Amygdala (tissue), 56 donors: ENCODE results near the gene MAP2K2.

Experiments
- DNase-seq, 56 donors: peaks; one replicate each; lab custom pipeline; 2025; lab: John Stamatoyannopoulos, UW

The MAP2K2 gene

DNA sequence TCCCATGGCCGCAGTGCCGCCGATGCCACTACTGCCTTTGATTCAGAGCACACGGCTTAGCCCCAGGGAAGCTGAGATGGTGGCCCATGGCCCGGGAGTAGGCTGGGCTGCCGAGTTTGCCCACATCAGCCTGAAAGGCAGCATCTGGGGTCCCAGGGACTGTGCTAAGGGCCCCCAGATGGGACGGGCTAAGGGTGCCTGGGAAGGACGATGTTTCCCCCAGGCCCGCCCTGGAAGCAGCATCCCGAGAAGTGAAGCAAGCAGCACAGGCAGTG, 22.5 kb downstream of the MAP2K2 start:
- DNase-seq = no peak

DNA sequence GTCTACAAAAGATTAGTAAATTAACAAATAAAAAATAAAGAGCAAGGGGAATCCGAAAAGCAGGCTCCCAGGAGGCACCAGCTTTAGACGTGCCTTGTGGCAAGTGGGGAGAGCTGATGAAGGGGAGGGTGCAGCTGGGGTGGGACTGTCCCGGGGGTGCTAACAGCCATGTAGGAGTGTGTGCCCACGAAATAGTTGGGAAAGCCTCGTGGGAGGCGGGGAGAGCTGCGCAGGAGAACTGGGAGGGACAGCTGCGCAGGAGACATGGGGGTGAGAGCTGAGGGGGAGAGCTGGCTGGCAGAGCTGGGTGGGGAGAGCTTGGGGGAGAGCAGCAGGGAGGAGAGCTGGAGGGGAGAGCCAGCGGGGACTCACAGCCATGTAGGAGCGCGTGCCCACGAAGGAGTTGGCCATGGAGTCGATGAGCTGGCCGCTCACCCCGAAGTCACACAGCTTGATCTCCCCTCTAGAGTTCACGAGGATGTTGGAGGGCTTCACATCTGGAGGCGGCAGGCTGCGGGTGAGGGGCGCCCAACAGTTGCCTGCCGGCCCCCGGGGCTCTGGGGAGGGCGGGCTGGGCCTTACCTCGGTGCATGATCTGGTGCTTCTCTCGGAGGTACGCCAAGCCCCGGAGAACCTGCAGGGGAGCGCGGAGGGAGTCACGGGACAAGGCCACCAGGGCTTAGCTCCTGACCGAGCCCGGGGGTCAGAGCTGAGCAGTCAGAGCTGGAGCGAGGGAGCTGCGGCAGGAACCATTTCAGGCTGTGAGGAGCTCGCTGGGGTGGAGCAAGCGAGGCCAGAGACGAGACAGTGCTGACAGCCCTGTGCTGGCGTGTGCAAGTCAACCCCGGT, 23.1 kb downstream of the MAP2K2 start:
- DNase-seq = no peak

DNA sequence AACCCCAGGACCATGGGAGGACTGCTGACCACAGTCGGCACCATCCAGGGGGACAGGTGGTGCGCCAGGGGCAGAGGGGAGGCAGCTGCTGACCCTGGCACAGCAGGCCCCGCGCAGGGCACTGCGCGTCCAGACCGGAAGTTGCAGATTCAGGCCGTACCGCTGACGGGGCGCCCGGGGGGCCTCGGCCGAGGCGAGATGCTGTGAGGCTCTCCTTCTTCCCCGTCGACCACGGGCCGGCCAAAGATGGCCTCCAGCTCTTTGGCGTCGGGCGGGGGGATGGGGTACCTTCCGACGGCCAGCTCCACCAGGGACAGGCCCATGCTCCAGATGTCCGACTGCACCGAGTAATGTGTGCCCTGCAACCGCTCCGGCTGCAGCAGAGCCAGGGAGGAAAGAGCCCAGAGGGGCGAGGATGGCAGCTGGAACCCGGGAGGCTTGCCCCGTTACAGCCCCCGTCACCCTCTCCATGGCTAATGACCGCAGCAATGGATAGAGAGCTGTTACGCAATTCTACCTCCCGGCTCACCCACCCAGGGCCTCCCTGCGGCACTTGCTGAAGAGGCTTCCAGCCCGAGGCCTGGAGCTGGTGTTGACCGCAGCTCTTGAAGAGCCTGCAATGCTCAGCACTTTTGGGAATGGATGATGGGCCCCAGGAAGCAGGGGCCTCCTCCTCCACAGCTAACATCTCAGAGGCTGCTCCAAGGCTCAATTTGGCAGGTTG, 24.7 kb downstream of the MAP2K2 start:
- no peak for DNase-seq

DNA sequence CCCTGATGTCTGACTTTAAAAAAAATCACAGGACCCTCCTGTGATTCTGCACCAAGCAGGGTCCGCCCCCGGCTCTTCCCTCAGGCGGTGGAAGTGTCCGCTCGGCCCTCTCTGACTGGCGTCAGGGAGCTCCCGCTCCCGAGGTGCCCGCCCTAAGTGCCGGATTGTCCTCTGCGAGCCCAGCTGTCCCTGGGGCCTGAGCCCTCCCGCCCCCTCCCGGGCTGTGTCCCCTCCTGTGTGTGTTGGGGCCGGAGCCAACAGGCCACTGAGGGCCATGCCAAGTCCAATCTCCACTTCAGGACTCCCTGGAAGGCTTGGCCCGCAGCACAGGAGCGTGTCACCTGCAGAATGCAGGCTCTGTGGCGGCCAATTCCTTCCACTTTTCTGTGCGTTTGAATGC, 25.4 kb downstream of the MAP2K2 start:
- DNase-seq = peak in 33 of 56 donors; percentile 3 to 69 (median 39)

DNA sequence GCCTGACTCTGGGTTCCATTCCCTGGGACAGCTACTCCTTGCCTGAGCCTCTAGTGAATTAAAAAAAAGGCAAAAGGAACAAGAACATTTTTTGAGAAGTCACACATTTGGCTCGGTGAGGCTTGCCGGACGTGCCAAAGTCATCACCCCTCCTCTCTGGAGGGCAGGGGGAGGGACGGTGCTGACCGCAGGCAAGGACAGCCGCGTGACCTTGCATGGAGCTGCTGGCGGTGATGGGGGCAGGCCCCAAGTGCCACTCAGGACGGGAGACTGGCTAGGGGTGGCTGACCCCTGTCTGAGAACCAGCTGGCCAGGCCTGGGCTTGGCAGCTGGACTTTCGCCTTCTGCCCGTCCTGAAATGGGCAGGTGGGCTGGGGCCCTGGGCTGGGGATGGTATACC, 26.4 kb downstream of the MAP2K2 start:
- peak in 2 of 56 donors; percentile 13 to 22 for DNase-seq

DNA sequence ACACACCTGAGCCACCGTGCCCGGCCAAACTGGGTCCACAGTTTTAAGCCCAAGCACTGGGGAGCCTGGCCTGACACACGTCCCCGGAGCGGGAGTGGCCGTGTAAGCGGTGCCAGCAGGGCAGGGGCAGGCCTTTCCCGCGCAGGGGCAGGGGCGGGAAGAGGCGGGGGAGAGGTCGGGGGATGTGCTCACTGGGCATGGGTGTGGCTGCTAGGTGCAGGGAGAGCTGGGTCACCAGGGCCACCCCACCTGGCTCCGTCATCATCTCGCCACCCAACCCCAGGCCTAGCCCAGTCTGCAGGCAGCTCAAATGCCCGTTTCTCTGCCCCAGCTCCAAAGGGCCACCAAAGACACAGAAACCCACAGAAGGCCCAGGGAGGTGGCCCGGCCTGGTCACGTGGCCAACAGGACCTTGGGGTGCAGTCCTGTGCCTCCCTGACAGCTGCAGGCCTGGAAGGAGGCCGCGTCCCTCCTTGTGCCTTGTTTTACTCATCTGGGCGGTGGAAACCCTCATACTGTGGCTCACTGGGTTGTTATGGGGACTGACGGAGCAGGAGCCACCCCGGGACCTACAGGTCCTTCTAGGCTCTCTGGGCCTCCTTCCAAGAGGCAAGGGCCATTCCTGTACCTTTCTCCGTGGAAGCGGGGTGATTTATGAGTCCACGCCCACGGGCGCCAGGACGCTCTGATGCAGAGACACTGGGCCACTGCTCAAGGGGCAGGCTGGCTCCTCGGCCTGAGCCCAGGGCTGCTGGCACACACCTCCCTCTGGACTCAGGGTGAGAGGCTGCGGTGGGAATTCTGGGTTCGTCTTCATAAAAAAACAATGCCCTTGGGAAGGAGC, 27.7 kb downstream of the MAP2K2 start:
- no peak for DNase-seq

DNA sequence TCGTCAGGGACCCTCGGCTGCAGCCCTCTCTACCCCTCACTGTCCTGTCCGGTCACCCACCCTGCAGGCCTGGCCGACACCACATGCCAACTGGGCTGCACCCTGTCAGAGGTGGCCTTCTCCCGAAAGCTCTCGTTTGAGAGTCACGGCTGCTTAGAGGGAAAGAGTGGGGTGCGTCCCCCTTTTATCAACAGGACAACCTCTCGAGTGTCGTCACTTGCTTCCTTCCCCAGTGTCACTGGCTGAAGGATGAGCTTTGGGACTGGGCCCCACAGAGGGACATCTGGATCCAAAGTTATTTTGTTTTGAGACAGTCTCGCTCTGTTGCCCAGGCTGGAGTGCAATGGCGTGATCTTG, 28.5 kb downstream of the MAP2K2 start:
- DNase-seq = no peak

DNA sequence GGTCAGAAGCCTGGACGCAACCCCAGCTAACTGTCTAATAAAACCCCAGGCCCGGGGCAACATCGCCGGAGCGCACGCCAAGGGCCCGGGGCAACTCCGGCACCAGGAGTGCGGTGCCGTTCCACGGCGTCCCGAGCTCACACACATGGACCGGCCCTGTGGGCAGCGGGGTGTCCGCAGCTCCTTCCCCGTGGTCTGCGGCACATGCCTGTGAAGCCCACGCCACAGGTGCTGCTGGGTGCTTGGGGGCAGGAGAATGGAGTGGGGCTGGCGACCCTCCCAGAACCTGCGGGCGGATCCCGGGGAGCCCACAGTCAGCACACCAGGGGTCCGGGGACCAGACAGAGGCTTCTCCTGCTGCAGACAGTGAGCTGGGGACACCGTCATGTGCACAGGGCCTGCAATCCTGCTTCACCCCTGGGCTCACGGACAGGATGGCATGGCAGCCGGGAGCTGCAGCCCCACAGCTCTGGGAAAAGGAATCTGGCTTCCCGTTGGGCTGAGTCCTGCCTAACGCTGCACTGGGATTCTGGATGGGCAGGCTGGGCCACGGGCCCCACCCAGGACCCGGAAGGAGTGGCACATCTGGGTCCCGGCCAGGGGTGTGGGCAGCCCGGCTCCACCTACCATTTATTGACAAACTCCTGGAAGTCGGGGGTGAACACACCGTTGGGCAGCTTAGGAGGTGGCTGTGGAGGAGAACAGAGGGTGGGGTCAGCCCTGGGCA, 29.0 kb downstream of the MAP2K2 start:
- no peak for DNase-seq

DNA sequence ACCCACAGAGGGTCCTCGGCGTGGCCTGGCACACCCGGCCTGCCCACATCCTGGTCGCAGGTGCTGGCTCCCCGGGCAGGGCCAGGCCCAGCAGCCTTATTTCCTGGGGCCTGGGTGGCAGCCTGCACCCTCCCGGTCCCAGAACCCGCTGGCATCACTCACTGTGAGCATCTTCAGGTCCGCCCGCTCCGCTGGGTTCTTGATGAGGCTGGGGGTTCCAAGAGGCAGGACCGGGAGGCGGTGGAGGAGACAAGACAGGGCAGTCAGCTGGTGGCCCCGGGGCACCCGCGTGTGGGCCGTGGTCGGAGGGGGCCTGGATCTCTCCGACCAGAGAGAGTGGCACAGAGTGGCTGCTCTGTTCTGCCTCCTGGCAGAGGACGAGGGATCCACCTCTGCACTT, 29.6 kb downstream of the MAP2K2 start:
- no peak for DNase-seq

DNA sequence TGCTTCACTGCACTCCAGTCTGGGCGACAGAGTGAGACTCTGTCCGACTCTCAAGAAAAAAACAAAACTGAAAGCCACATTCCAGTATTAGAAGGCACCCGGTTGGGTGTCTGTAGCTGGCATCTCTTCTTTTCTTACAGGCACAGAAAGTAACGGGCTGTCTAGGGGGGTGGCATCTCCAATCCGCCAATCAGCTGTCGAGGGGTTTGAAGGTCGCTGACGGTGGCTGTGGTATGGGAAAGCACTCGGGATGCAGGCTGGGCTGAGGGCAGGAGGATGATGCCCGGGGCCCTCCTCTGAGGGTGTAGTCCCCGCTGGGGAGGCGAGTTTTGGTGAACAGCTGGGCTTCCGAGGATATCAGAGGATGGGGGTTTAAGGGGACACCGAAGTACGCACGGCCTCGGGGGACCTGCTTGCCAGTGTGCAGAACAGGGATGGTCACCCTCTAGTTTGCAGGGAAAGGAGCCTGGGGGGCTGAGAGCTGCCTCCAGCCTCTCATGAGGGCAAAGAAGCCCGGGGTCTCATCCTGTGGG, 30.2 kb downstream of the MAP2K2 start:
- no peak for DNase-seq

DNA sequence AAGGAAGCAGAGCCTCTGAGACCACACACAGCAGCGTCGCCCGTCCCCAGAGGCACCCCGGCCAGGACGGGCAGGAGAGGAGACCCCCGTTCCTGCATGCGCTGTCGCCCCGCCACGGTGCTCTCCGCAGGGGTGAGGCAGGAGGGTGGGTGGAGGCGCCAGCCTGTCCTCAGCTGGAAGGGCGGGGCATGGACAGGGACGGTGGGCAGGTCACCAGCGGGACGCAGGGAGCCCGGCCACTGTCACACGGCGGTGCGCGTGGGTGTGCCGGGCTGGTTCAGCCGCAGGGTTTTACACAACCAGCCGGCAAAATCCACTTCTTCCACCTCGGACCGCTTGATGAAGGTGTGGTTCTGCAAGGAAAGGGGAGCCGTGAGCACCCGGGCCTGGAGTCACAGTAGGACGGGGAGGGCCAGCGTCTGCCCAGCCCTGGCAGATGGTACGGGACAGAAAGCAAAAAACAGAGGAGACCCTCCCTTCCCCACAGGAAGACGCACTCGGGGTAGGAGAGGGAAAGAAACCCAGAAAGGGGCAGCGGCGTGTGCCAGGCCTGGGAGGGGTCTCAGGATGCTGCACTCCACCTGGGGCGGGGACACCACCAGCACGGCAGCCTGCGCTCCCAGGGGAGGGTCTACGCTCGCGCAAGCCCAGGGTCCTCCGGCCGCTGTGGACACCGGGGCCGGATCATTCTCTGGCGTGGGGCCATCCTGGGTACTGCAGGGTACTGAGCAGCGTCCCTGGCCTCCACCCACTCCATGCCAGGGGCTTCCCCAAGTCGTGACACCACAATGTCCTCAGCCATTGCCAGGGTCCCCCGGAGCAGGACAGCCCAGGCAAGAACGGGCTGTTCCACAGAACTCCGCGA, 33.3 kb downstream of the MAP2K2 start:
- no peak for DNase-seq

DNA sequence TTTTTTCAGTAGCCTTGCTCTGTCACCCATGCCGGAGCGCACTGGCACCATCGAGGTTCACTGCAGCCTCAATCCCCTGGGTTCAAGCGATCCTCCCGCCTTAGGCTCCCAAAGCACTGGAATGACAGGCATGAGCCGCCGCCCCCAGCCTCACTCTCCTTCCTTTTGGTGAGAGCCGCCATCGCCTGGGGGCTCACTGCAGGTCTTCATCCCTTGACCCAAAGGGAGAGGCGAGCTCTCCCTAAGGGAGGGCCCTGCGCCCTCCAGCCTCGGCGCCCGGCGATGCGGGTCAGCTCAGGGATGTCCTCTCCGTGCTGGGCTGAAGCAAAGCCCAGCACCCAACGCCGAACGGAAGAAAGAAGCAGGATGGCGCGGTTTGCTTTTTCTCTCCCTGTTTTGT, 34.0 kb downstream of the MAP2K2 start:
- DNase-seq = no peak

DNA sequence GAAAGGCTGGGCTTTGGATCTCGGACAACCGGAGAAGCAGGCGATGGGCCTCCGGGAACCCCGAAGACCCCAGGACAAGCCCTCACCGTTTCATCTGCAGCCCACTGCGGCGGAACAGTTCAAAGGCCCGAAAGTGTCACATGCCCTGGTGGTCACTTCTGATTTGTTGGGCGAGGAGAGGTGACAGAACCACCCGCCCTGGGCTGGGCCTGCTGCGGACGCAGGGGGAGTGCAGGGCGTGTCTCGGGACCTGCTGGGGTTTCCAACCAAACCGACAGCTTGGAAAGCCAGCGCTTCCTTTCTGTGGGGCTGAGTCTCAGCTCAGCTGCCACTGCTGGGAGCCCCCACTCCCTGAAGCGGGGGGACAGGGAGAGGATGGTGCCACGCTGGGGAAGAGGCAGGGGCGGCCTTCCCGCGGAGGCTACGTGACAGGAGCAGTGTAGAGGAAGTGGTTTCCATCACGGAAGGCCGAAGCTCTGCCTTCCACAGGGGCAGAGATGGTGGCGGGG, 34.5 kb downstream of the MAP2K2 start:
- peak in 4 of 56 donors; percentile 3 to 28 (median 17) for DNase-seq

DNA sequence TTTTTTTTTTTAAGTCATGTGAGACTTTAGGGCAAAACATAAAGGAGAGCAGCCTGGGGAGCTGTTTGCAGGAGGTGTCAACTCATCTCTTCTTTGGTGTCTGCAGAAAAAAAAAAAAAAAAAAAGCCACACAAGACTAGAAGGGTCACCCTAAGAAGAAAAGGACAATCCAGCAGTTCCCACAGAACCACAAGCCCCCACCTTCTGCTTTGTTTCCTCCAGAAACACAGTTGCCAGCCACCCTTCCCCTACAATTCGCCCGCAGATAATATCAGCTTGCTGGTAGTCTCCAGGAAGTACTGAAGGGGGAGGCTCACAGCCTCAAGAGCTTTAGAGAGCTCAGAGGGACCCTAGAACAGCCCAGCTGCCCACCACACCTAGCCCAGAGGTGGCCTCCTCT, 34.9 kb downstream of the MAP2K2 start:
- no peak for DNase-seq

DNA sequence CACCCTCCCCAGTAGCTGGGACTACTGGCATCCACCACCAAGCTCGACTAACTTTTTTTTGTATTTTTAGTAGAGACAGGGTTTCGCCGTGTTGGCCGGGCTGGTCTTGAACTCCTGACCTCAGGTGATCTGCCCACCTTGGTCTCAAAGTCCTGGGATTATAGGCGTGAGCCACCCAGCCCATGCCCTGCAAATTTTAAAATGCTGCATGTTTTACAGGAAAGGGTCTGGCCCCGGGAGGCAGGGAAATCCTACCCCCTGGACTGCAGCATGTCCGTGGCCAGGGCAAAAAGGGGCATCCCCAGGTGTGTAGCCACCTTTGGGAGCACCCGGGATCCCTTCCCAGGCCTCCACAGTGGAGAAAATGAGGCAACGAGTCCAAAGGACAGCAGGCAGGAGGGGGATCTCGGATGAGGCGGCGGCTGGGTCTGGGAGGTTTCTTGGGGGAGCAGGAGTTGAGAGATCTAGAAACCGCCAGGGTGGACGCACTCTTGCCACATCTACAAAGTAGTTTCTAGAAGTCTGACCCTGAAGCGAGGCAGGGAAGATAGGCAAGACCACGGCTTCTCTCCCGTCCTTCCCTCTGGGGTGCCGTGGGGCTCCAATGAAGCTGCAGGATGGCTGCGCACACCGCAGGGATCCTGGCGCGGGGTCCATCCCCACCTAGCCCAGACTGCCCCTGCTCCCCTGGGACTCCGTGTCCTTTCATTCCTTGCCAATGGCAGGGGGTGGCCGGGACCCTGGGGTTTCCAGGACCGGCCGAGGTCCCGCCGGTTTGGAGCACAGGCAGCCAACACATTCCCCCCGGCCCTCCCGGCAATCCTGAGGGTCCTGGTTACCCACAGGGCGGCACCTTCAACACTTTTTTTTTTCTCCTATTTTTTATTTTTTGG, 35.9 kb downstream of the MAP2K2 start:
- DNase-seq = no peak

DNA sequence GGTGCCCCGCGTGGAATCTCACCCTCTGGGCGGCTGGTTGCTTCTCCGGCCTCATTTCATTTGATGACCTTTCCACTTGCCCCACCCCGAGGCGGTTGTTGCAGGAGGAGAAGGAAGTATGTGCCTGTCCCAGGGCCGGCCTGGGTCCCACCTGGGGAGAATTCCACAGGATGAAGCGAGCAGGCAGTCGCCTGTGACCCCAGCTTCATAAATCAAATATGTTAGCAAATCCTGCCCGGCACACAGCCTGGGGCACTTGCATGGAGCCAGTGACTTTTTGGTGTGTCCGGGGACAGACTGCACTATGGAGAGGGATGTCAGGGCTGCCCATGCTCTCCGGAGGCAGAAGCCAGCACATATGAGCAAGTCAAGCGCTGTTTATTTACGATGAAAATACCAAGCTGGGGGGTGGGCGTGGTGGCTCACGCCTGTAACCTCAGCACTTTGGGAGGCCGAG, 37.5 kb downstream of the MAP2K2 start:
- DNase-seq = no peak

DNA sequence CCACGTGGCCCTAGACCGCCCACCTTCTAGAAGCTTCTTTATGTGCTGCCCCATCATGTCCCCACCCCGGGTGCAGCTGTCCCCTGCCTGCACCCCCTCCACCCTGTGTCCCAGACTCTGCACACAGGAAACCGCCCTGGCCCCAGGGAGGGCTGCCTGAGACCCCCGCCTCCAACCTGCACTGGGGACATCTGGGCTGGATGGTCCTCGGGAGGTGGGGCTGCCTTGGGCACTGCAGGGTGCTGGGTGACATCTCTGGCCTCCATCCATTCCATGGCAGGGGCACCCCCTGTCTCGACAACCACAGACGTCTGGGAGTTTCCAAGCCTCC, 39.4 kb downstream of the MAP2K2 start:
- no peak for DNase-seq
